Smooth muscle cell (in vitro differentiated cells): Measurements from ENCODE around the gene TGFBRAP1. TPM values are rescaled to one million over a fixed set of nuclear protein-coding genes. Genes with fewer than 3 reads are reported as not detected.

Experiments
- DNase-seq: peaks from one replicate; lab custom pipeline; 2025; ENCODE audit not compliant: unreplicated experiment; lab: John Stamatoyannopoulos, UW
- H2AFZ ChIP-seq: fragments of 200-600 bp; sonication (generic); 2 replicates; pipeline ENCODE4 v1.6.0; 2016; ENCODE audit warnings: antibody characterized with exemption, low read depth, mild to moderate bottlenecking
- H3F3A ChIP-seq: fragments of 200-600 bp; sonication (generic); 2 replicates; pipeline ENCODE4 v1.6.0; 2017; ENCODE audit warnings: antibody characterized with exemption, low read depth
- H3K27ac ChIP-seq: fragments of 200-600 bp; sonication (generic); 2 replicates; pipeline ENCODE4 v1.5.1; 2016; ENCODE audit warnings: low read depth, mild to moderate bottlenecking
- H3K27me3 ChIP-seq: fragments of 200-600 bp; sonication (generic); 2 replicates; pipeline ENCODE4 v1.6.1; 2016; ENCODE audit warnings: low read depth, mild to moderate bottlenecking
- H3K36me3 ChIP-seq: fragments of 200-600 bp; sonication (generic); 2 replicates; pipeline ENCODE4 v1.5.1; 2016; ENCODE audit warnings: low read depth
- H3K4me1 ChIP-seq: fragments of 200-600 bp; sonication (generic); 2 replicates; pipeline ENCODE4 v1.5.1; 2016; ENCODE audit warnings: low read depth
- H3K4me2 ChIP-seq: fragments of 200-600 bp; sonication (generic); 2 replicates; pipeline ENCODE4 v1.6.0; 2016; ENCODE audit warnings: mild to moderate bottlenecking
- H3K4me3 ChIP-seq: fragments of 200-600 bp; sonication (generic); 2 replicates; pipeline ENCODE4 v1.5.1; 2016; ENCODE audit warnings: mild to moderate bottlenecking
- H3K79me2 ChIP-seq: fragments of 200-600 bp; sonication (generic); 2 replicates; pipeline ENCODE4 v1.6.0; 2016; ENCODE audit warnings: low read depth, mild to moderate bottlenecking
- H3K9ac ChIP-seq: fragments of 200-600 bp; sonication (generic); 2 replicates; pipeline ENCODE4 v1.6.0; 2016; ENCODE audit warnings: low read depth
- H3K9me3 ChIP-seq: fragments of 200-600 bp; sonication (generic); replicated peaks from 2 replicates; pipeline ENCODE4 v1.5.1; 2016; ENCODE audit warnings: low read depth
- H4K20me1 ChIP-seq: fragments of 200-600 bp; sonication (generic); 2 replicates; pipeline ENCODE4 v1.6.0; 2016; ENCODE audit warnings: low read depth
- CTCF ChIP-seq: fragments of 200-600 bp; sonication (generic); IDR thresholded peaks from 2 replicates; pipeline ENCODE4 v1.5.1; 2017; ENCODE audit warnings: borderline replicate concordance, mild to moderate bottlenecking, antibody characterized with exemption; ENCODE audit not compliant: insufficient read depth, poor library complexity, severe bottlenecking
- WGBS: methylation state at CpG from one replicate; pipeline ENCODE4 v1.1.7; 2016; ENCODE audit warnings: low lambda C conversion rate; 5-methylcytosine and 5-hydroxymethylcytosine counted together
- polyA plus RNA-seq: library from polyadenylated mRNA; unstranded; fragments of >200 nt; fragmentation: Nextera tagmentation; extraction: Ambion mirVana; gene quantifications from 2 replicates; pipeline ENCODE4 v1.2.1, GENCODE V29; 2016
- total RNA-seq: library from RNA; depleted of rRNA; stranded (reverse); fragments of >200 nt; gene quantifications from 2 replicates; pipeline ENCODE4 v1.2.3, GENCODE V29; 2014

The TGFBRAP1 gene
- total and polyA plus RNA-seq, 2 experiments from 2014 or later = 8.9 to 10.5 TPM

DNA sequence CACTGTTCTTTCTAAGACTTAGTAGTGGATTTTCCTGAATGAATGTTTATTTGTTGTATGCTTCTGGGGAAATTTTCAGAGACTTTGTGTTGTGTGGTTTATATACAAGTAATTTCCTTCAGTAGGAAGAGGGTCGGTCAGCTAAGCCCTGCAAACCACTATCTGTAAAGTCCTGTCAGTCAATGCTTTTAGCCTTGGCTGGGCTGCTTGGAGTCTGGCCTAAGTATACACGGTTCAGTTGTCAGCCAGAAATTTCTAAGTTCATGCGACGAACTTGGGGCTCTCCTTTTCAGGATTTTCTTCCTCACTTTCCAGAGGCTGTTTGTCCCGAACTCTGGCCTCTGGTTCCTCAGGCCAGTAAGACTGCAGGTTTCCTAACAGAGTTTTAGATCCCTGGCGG lies 29.1 kb upstream of the TGFBRAP1 start:
- Histone ChIP-seq H4K20me1 (peaks cover 4% of the 10 kb centered on the region), H3K4me2 (no peak overlapping the region), H3K9ac (no peak overlapping the region), H3K4me1 (no peaks in the 10 kb centered on the region), H2AFZ (no peak overlapping the region), H3K27me3 (no peaks in the 10 kb centered on the region), H3K27ac (no peak overlapping the region), H3K4me3 (no peak overlapping the region), H3K79me2 (no peaks in the 10 kb centered on the region), H3K9me3 (peaks cover 5% of the 10 kb centered on the region), H3K36me3 (peaks cover 29% of the 10 kb centered on the region), H3F3A (no peaks in the 10 kb centered on the region)
- no peak for TF ChIP-seq CTCF
- 89% methylated on average over 6 of the region's 6 CpGs for WGBS
- no peak for DNase-seq

- H3K4me1 ChIP-seq = no peaks in the 10 kb centered on the region
- H3K27me3 ChIP-seq = no peaks in the 10 kb centered on the region
- H3F3A ChIP-seq = no peaks in the 10 kb centered on the region
- WGBS = 95% methylated on average over 1 of the region's 1 CpG
- peaks cover 9% of the 10 kb centered on the region for H4K20me1 ChIP-seq
- H2AFZ ChIP-seq = no peak overlapping the region
- no peak overlapping the region for H3K4me3 ChIP-seq
- DNase-seq = no peak
- no peak overlapping the region for H3K9ac ChIP-seq
- no peak for TF ChIP-seq CTCF
- H3K9me3 ChIP-seq = peaks cover 5% of the 10 kb centered on the region
- H3K36me3 ChIP-seq = peaks cover 20% of the 10 kb centered on the region
- H3K79me2 ChIP-seq = no peaks in the 10 kb centered on the region
- no peak overlapping the region for H3K27ac ChIP-seq
- no peak overlapping the region for H3K4me2 ChIP-seq
These were observed 27.6 kb upstream of the TGFBRAP1 start for GRCh38 chr2:105357122-105357521.

DNA sequence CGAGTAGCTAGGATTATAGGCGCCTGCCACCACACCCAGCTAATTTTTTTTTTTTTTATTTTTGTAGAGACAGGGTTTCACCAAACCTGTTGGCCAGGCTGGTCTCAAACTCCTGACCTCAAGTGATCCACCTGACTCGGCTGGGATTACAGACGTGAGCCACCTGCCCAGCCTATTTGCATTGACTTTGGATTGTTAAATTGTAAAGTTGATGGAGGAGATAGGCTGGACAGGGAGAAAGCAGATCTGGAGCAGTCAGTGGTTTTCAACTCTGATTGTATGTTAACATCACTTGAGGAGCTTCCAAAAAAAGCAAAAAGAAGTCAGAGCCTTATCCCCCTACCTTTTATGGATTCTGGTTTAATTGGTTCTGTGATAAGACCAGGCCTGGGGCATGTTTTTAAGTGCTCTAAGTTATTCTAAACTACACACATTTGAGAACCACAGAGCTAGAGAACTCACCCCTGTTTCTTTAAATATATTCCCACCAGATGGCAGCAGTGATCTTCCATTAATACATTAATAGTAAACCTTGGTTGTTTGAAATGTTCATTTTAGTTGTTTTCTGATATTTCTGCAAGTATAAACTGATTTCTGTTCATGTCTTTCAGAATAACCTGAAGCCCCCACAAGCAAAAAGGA lies 15.3 kb upstream of the TGFBRAP1 start:
- Histone ChIP-seq H3K9me3 (no peaks in the 10 kb centered on the region), H3F3A (no peaks in the 10 kb centered on the region), H4K20me1 (no peaks in the 10 kb centered on the region), H3K79me2 (peaks cover 12% of the 10 kb centered on the region), H3K27ac (no peak overlapping the region), H3K9ac (no peak overlapping the region), H3K4me3 (no peak overlapping the region), H2AFZ (no peak overlapping the region), H3K4me2 (no peak overlapping the region), H3K27me3 (no peaks in the 10 kb centered on the region), H3K4me1 (no peaks in the 10 kb centered on the region), H3K36me3 (peaks cover 34% of the 10 kb centered on the region)
- DNase-seq = no peak
- TF ChIP-seq CTCF = peak; percentile 41
- 77% methylated on average over 4 of the region's 4 CpGs for WGBS

- H3K79me2 ChIP-seq = peaks cover 43% of the 10 kb centered on the region
- no peaks in the 10 kb centered on the region for H3K27me3 ChIP-seq
- H3K9me3 ChIP-seq = no peaks in the 10 kb centered on the region
- WGBS = 96% methylated on average over 4 of the region's 4 CpGs
- no peak for TF ChIP-seq CTCF
- no peak overlapping the region for H3K4me3 ChIP-seq
- peaks cover 4% of the 10 kb centered on the region for H3K36me3 ChIP-seq
- no peaks in the 10 kb centered on the region for H3F3A ChIP-seq
- H3K27ac ChIP-seq = no peak overlapping the region
- peaks cover 20% of the 10 kb centered on the region for H3K4me1 ChIP-seq
- DNase-seq = no peak
- H2AFZ ChIP-seq = no peak overlapping the region
- H3K9ac ChIP-seq = peak overlapping the region; percentile 99
- H3K4me2 ChIP-seq = peak overlapping the region; percentile 94
- H4K20me1 ChIP-seq = no peaks in the 10 kb centered on the region
These were observed 9.9 kb upstream of the TGFBRAP1 start for GRCh38 chr2:105339414-105339813.
